ENCODE measurements around the gene SRGAP3. TPM values are rescaled to one million over a fixed set of nuclear protein-coding genes. Genes with fewer than 3 reads are reported as not detected.

The SRGAP3 gene
- total RNA-seq: 1.2 and 1.7 TPM in 2 replicates

DNA sequence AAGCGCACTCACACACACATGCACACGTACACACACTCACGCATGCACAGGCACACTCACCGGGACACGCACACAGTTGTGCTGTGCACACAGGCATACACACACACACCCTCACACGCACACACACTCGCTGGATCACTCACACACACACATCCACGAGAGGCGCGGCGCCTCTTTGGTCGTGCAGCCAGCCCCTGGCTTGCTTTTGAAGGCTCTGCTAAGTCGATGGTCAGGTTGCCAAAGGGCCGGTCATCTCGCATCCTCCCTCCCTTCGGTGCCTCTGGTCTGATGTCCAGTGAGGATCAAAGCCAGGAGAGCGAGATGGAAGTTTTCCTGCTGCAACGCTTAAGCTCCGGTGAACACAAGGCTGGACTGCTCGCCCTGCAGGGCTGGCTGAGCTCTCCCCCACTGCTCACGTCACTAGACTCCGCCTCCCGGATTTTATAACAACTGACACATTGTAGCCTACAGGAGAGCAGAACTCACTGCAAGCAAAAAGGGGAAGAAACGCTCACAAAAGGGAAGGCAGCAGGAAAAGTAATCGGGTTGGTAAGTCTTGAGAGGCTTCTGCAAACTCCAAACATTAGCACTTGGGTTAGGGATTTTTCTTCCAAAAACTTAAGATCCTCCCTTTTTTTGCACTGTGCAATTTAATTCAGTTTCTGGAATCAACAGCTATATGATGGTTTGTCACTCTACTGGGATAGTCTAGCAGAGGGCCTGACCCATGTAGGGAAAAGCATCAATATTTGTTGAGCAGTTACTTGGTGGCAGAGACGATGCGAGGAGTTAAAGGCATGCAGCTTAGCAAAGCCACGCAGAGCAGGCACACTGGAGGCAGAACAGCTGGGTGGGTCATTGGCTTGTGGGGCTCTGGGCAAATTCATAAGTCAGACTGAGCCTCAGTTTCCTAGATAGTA, at the start of gene SRGAP3:
TSS of gene SRGAP3 (minus strand) at position 374 of the 920 bp plus-strand sequence. CDS start 695 bp downstream, outside the sequence.

DNA sequence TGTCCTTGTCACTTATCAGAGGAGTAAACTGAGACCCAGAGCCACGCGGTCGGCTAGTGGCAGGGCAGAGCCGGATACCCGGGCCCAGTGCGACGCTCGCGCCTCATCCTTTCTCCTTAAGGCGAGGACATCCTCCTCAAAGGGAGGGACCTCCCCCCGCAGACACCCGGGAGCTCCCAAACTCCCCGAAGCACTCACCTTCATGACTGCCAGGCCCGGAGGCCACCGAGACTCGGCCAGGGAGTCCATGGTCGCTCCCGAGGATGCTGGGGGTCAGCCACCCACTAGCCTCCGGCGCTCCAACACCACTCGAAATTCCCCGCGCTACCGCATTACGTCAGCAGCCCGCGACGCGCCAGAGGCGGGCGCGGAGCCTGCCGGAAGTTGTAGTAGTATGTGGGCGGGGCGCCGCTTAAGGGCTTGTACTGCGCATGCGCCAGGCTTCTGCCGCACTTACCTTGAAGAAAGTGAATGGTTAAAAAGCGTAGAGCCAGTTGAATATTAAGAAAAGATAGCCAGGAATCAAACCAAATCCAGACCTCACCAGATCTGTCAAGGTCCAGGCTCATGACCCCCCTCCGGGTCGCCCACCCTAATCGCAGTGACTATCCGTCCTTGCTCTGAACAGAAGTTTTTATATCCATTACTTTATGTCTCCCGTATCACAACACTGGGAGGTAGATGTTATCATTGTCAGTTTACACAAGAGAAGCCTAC, 286.2 kb downstream of the SRGAP3 start, which contains the start of gene RAD18:
TSS of gene RAD18 (minus strand) at position 336 of the 717 bp plus-strand sequence. CDS start at position 249, 87 bp downstream.

Other genes with a start within 250 kb of the SRGAP3 start
- 27.9 and 34.0 TPM in 2 replicates for gene THUMPD3, start 113.4 kb upstream of the SRGAP3 start, total RNA-seq
- gene SETD5, start 148.0 kb upstream of the SRGAP3 start, total RNA-seq: 22.7 and 25.9 TPM in 2 replicates

Data from bronchus fibroblast of lung (primary cell).